ENCODE data around the gene CRADD. TPM values are rescaled to one million over a fixed set of nuclear protein-coding genes. Genes with fewer than 3 reads are reported as not detected.

CRADD gene
- total and polyA plus RNA-seq, 2 donors (not counting 1 experiment from before 2014, with no cell fraction given) = 5.8 to 15.1 TPM

DNA sequence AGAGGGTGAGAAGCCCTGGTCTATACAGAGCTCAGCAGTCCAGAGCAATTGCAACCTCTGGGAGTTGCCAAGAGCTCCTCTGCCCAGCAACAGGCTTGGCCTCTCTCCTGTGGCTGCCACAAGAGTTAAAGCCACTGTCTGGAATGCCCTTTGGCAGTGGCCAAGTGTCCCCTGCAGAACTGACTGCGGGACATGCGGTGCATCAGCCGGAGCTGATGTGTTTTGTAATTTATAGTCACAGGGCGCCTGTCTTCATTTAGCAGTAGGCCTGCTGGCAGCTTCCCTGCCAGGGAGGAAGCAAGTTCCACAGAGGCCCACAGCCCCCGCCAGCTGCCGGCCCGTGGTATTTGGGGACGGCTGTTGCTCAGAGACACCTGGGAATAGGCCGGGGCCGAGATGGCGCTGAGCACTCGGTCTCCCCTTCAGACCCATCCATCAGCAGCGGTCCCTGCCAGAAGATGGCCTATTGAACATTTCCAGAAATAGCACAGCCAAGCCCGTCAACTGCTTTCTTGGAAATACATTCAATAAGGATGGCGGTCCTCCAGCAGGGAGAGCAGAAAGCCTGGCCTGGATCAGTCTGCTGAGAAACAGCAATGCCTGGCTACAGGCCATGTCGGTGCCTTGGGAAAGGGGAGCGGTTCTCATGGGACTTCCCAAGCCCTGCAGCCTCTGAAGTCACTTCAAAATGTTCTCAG, 217.4 kb downstream of the CRADD start:
- Histone ChIP-seq H3K27ac (ENCODE audit: low read length in 2 of 2) (no peak overlapping the region), H3K9me3 (ENCODE audit: control extremely low read depth in 1 of 3, control insufficient read depth in 2 of 3, insufficient read depth in 1 of 3, low read length in 2 of 3) (peaks cover 0 to 4% (median 0%) of the 10 kb centered on the region in 3 donors), H3K4me3 (ENCODE audit: control extremely low read depth in 1 of 5, extremely low read depth in 1 of 5, insufficient read depth in 1 of 5, low read depth in 2 of 5, low read length in 4 of 5) (no peak overlapping the region), H3K79me2 (ENCODE audit: control insufficient read depth, insufficient read depth, low read length) (no peaks in the 10 kb centered on the region), H3K4me2 (replicated peaks; ENCODE audit: low read depth, low read length, poor library complexity, severe bottlenecking) (no peak overlapping the region), H3K4me1 (ENCODE audit: control insufficient read depth in 2 of 2, insufficient read depth in 2 of 2, low read length in 2 of 2) (no peaks in the 10 kb centered on the region), H3K36me3 (replicated peaks in 1 of 2; ENCODE audit: control extremely low read depth in 1 of 2, control insufficient read depth in 1 of 2, extremely low read depth in 1 of 2, insufficient read depth in 2 of 2, low read length in 1 of 2) (no peaks in the 10 kb centered on the region), H2AFZ (ENCODE audit: insufficient read depth, low read depth, low read length, poor library complexity, severe bottlenecking) (peak overlapping the region; percentile 46), H3K27me3 (replicated peaks in 1 of 4; ENCODE audit: control extremely low read depth in 1 of 4, control insufficient read depth in 3 of 4, insufficient read depth in 4 of 4, low read length in 3 of 4) (no peaks in the 10 kb centered on the region), H3K9ac (ENCODE audit: low read length) (no peak overlapping the region), H4K20me1 (ENCODE audit: control insufficient read depth, insufficient read depth, low read length, poor library complexity, severe bottlenecking) (no peaks in the 10 kb centered on the region)
- DNase-seq (no peak), ATAC-seq (ENCODE audit: low read depth) (no peak)
- H3K4me3 Mint-ChIP-seq = no peak overlapping the region
- 22% methylated on average over 17 of the region's 17 CpGs for WGBS (ENCODE audit: insufficient coverage)
- H3K27me3 Mint-ChIP-seq = peaks cover 10% of the 10 kb centered on the region
- ChIA-PET CTCF (no interaction called here), POLR2A (no interaction called here)
- H3K9me3 Mint-ChIP-seq (ENCODE audit: insufficient read depth) = no peaks in the 10 kb centered on the region
- TF ChIP-seq, protein P1, sequence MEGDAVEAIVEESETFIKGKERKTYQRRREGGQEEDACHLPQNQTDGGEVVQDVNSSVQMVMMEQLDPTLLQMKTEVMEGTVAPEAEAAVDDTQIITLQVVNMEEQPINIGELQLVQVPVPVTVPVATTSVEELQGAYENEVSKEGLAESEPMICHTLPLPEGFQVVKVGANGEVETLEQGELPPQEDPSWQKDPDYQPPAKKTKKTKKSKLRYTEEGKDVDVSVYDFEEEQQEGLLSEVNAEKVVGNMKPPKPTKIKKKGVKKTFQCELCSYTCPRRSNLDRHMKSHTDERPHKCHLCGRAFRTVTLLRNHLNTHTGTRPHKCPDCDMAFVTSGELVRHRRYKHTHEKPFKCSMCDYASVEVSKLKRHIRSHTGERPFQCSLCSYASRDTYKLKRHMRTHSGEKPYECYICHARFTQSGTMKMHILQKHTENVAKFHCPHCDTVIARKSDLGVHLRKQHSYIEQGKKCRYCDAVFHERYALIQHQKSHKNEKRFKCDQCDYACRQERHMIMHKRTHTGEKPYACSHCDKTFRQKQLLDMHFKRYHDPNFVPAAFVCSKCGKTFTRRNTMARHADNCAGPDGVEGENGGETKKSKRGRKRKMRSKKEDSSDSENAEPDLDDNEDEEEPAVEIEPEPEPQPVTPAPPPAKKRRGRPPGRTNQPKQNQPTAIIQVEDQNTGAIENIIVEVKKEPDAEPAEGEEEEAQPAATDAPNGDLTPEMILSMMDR (IDR thresholded peaks at IDR 0.05) = no peak
- TF ChIP-seq EZH2 (IDR thresholded peaks at IDR 0.05; ENCODE audit: borderline replicate concordance, insufficient read depth, low read depth, low read length, poor library complexity, severe bottlenecking) = no peak
- H3K27ac Mint-ChIP-seq = no peak overlapping the region
- H3K4me1 Mint-ChIP-seq = no peaks in the 10 kb centered on the region
- intact Hi-C loops (cut with micrococcal nuclease) = no loop called here

DNA sequence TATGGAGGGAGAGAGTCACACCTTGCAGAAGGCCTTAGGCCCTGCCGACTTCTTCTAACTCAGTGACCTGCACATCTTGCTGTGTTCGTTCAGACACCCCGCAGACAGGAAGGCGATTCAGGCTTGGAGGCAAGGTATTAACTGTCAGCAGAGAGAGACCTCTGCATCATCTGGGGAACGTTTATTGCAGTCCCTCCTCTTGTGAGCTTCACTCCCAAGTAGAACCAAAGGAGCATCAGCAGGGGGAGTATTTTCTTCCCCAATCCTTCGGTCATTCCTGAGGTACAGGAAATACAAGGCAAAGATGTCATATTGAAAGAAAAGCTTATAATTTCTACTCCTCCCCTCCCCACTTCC, 217.9 kb downstream of the CRADD start:
- intact Hi-C loops (cut with micrococcal nuclease) = no loop called here
- Histone ChIP-seq H3K79me2 (ENCODE audit: control insufficient read depth, insufficient read depth, low read length) (no peaks in the 10 kb centered on the region), H3K9me3 (ENCODE audit: control extremely low read depth in 1 of 3, control insufficient read depth in 2 of 3, insufficient read depth in 1 of 3, low read length in 2 of 3) (peaks cover 0 to 4% (median 0%) of the 10 kb centered on the region in 3 donors), H3K27ac (ENCODE audit: low read length in 2 of 2) (no peak overlapping the region), H3K27me3 (replicated peaks in 1 of 4; ENCODE audit: control extremely low read depth in 1 of 4, control insufficient read depth in 3 of 4, insufficient read depth in 4 of 4, low read length in 3 of 4) (no peaks in the 10 kb centered on the region), H3K4me2 (replicated peaks; ENCODE audit: low read depth, low read length, poor library complexity, severe bottlenecking) (no peak overlapping the region), H3K9ac (ENCODE audit: low read length) (no peak overlapping the region), H3K4me3 (ENCODE audit: control extremely low read depth in 1 of 5, extremely low read depth in 1 of 5, insufficient read depth in 1 of 5, low read depth in 2 of 5, low read length in 4 of 5) (no peak overlapping the region), H4K20me1 (ENCODE audit: control insufficient read depth, insufficient read depth, low read length, poor library complexity, severe bottlenecking) (no peaks in the 10 kb centered on the region), H2AFZ (ENCODE audit: insufficient read depth, low read depth, low read length, poor library complexity, severe bottlenecking) (peak overlapping the region; percentile 46), H3K36me3 (replicated peaks in 1 of 2; ENCODE audit: control extremely low read depth in 1 of 2, control insufficient read depth in 1 of 2, extremely low read depth in 1 of 2, insufficient read depth in 2 of 2, low read length in 1 of 2) (no peaks in the 10 kb centered on the region), H3K4me1 (ENCODE audit: control insufficient read depth in 2 of 2, insufficient read depth in 2 of 2, low read length in 2 of 2) (no peaks in the 10 kb centered on the region)
- H3K4me1 Mint-ChIP-seq = no peaks in the 10 kb centered on the region
- TF ChIP-seq, protein P1 (IDR thresholded peaks at IDR 0.05) = no peak
- TF ChIP-seq EZH2 (IDR thresholded peaks at IDR 0.05; ENCODE audit: borderline replicate concordance, insufficient read depth, low read depth, low read length, poor library complexity, severe bottlenecking) = no peak
- no peaks in the 10 kb centered on the region for H3K9me3 Mint-ChIP-seq (ENCODE audit: insufficient read depth)
- ATAC-seq (ENCODE audit: low read depth) (no peak), DNase-seq (no peak)
- 48% methylated on average over 5 of the region's 6 CpGs for WGBS (ENCODE audit: insufficient coverage)
- ChIA-PET CTCF (no interaction called here), POLR2A (no interaction called here)
- no peak overlapping the region for H3K4me3 Mint-ChIP-seq
- no peak overlapping the region for H3K27ac Mint-ChIP-seq
- H3K27me3 Mint-ChIP-seq = peaks cover 10% of the 10 kb centered on the region
